Fibroblast of lung (primary cell): ENCODE results near the gene SHLD2.
"Not testable (repeated sequence)": the region's sequence is repeated elsewhere in the genome, so short reads cannot be mapped to it uniquely, and the experiment has no call there.

Source experiments
- CTCF ChIP-seq, 2 donors: IDR thresholded peaks in 1 of 2; conservative IDR thresholded peaks in 1 of 2; 1 replicate in 1 of 2; 2 replicates in 1 of 2; pipeline ENCODE4 v1.5.1; 2011 to 2012; ENCODE audit warnings: low read length in 2 of 2, control low read depth in 1 of 2, inconsistent platforms in 1 of 2, low read depth in 1 of 2, mild to moderate bottlenecking in 1 of 2
- EZH2 ChIP-seq: IDR thresholded peaks from 2 replicates; pipeline ENCODE4 v1.5.1; 2012; ENCODE audit warnings: low read length, control low read depth, mild to moderate bottlenecking; ENCODE audit errors: missing control alignments

- not testable (repeated sequence) for TF ChIP-seq CTCF (conservative IDR thresholded peaks at IDR 0.05 in 1 of 2, IDR thresholded peaks at IDR 0.05 in 1 of 2; ENCODE audit: low read depth in 1 of 2, low read length in 2 of 2); EZH2
Measured at GRCh38 chr10:87156841-87157240, 61.8 kb downstream of the SHLD2 start.
